ENCODE data around the gene ETAA1.
A peak's percentile ranks its signal among the peaks of the same experiment; 100 is the strongest.

ETAA1 gene

DNA sequence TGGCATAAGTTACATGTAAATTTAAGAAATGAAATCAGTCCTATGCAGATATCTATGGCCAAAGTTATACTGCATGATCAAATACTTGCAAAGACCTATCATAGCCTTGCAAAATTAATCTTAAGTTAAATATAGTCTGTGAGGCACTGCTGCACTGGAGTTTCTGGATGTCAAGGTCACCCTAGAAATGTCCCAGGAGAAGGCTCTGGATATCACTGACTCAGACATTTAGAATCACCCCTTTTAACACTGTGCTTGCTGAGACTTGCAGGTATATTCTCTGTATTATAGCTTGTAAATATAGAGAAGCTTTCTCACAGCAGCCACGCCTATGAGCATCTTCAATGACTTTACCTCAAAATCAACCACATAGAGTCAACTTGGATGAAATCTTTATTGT is 51.5 kb downstream of the ETAA1 start:
- no peak for DNase-seq (ENCODE audit: low read depth)
- TF ChIP-seq, protein P1, sequence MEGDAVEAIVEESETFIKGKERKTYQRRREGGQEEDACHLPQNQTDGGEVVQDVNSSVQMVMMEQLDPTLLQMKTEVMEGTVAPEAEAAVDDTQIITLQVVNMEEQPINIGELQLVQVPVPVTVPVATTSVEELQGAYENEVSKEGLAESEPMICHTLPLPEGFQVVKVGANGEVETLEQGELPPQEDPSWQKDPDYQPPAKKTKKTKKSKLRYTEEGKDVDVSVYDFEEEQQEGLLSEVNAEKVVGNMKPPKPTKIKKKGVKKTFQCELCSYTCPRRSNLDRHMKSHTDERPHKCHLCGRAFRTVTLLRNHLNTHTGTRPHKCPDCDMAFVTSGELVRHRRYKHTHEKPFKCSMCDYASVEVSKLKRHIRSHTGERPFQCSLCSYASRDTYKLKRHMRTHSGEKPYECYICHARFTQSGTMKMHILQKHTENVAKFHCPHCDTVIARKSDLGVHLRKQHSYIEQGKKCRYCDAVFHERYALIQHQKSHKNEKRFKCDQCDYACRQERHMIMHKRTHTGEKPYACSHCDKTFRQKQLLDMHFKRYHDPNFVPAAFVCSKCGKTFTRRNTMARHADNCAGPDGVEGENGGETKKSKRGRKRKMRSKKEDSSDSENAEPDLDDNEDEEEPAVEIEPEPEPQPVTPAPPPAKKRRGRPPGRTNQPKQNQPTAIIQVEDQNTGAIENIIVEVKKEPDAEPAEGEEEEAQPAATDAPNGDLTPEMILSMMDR (conservative IDR thresholded peaks at IDR 0.05; ENCODE audit: low read depth, low read length): no peak
- H3K4me3 ChIP-seq (ENCODE audit: low read depth, low read length): no peak overlapping the region

DNA sequence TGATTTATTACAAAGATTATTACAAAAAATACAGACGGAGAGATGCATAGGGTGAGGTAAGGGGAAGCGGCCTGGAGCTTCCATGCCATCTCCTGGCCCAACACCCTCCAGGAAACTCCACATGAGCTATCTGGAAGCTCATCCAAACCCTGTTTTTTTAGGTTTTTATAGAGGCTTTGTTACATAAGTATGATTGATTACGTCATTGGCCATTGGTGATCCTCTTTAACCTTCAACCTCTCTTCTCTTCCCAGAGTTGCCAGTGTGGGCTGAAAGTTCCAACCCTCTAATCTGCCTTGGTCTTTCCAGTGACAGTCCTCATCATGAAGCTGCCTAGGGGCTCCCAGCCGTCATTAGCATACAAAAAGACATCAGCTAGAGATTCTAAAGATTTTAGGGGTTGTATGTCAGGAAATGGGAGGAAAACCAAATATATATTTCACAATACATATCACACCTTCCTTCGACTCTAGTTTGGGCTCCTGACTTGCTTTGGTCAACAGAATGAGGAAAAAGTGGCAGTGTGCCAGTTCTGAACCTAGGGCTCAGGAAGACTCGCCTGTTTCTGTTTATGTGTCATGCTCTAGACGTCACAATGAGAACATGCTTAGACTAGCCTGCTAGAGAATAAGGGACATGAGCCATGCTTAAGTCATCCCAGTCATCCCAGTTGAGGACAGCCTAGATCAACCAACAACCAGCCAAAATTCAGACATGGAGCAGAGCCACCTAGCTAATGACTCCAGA is 54.1 kb downstream of the ETAA1 start:
- DNase-seq (ENCODE audit: low read depth): peak; percentile 79
- H3K4me3 ChIP-seq (ENCODE audit: low read depth, low read length): no peak overlapping the region
- TF ChIP-seq, protein P1 (conservative IDR thresholded peaks at IDR 0.05; ENCODE audit: low read depth, low read length): no peak

DNA sequence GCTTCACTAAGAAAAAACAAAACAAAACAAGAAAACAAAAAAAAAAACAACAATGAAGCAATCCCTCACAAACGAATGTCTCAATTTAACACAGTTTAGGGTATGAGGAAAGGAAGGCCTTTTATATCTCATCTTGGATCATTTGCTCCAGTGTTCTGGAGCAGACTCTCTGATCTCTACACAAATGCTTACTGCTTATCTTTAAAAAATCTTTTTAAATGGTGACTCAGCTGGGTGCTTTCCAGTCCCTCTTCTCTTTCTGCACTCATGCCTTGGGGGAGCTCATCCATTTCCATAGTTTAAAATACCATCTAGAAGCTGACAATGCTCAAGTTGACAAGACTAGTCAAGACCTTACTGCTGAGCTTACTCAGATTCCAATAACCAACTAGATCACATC is 56.2 kb downstream of the ETAA1 start:
- TF ChIP-seq, protein P1 (conservative IDR thresholded peaks at IDR 0.05; ENCODE audit: low read depth, low read length): no peak
- H3K4me3 ChIP-seq (ENCODE audit: low read depth, low read length): no peak overlapping the region
- peak; percentile 53 for DNase-seq (ENCODE audit: low read depth)

DNA sequence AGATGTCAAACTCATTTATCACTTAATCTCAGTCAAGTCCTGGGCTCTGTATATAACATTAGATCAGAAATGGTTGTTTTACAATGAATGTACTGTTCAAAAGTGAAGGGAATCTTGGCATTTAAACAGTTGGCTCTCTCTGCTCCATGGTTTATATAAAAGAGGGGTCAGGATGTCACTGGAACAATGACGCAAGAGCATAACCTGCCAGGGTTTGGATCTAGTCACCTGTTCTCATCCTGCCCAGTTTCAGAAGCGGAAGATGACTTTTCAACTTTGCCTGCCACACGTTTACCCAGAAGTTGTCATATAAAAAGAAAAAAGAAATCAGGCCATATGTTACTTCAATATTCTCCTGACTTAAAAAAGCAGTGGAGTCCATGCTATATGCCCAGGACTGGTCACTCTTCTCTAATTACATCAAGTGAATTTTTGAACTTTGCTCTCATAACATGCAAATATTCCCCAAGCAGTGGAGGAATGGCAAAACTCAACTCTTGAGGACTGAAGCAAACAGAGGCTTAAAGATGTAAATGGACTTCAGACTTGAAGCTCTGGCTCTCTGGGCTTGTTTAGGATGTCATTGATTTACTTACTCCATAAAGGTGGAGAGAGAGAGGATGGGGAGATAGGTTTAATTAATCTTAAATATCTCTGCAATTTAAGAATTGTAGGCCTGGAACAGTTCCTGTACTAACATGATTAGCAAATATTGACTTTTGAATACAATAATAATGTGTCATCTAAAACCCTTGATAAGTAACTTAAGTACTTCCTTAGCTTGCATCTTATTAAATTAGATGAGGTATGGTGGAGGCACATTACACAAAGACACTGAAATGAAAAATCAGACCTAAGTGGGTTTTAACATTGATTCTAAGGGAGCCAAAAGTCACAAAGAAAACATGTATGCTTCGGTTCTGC is 58.3 kb downstream of the ETAA1 start:
- H3K4me3 ChIP-seq (ENCODE audit: low read depth, low read length): no peak overlapping the region
- TF ChIP-seq, protein P1 (conservative IDR thresholded peaks at IDR 0.05; ENCODE audit: low read depth, low read length): no peak
- no peak for DNase-seq (ENCODE audit: low read depth)

DNA sequence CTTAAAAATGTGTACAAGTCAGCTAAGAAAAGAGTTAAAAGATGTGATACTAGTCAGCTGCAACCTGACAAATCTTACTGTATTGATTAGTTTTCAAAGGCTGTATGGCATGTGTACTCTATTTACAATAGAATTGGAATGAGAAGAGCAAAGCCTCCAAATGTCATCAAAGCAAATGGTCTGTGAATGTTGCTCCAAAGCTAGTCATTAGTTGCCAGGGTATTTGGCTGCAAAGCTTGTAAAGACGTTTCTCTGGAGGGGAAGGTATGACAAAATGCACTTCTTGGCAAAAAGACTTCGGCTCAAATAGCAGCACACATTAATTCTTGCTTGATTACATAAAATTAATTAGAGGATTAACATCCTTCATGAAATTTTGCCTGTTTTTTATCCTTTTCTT is 59.3 kb downstream of the ETAA1 start:
- DNase-seq (ENCODE audit: low read depth): no peak
- no peak overlapping the region for H3K4me3 ChIP-seq (ENCODE audit: low read depth, low read length)
- TF ChIP-seq, protein P1 (conservative IDR thresholded peaks at IDR 0.05; ENCODE audit: low read depth, low read length): no peak

DNA sequence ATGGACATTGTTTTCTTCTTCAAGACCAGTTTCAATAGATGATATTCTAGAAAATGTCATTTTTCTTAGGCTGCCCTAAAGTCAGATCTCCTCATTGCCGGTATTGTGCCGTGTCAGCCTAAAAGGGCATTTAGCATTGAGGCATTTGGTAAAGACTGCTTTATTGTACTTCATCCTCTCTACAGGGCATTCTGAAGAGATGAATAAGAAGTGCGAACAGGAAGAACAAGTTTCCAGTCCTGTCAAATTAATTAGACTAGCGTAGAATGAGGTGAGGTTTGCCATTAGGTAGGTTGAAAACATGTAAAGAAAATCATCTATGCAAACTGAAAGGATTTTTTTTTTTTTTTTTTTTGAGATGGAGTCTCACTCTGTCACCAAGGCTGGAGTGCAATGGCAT is 60.6 kb downstream of the ETAA1 start:
- TF ChIP-seq, protein P1 (conservative IDR thresholded peaks at IDR 0.05; ENCODE audit: low read depth, low read length): no peak
- H3K4me3 ChIP-seq (ENCODE audit: low read depth, low read length): no peak overlapping the region
- no peak for DNase-seq (ENCODE audit: low read depth)

Measured in choroid plexus epithelial cell (primary cell).